Measurements from ENCODE around the gene PLCB4. TPM values are rescaled to one million over a fixed set of nuclear protein-coding genes. Genes with fewer than 3 reads are reported as not detected.

PLCB4 gene
- total RNA-seq, 1 experiment from 2014 or later, result 10.1 TPM

DNA sequence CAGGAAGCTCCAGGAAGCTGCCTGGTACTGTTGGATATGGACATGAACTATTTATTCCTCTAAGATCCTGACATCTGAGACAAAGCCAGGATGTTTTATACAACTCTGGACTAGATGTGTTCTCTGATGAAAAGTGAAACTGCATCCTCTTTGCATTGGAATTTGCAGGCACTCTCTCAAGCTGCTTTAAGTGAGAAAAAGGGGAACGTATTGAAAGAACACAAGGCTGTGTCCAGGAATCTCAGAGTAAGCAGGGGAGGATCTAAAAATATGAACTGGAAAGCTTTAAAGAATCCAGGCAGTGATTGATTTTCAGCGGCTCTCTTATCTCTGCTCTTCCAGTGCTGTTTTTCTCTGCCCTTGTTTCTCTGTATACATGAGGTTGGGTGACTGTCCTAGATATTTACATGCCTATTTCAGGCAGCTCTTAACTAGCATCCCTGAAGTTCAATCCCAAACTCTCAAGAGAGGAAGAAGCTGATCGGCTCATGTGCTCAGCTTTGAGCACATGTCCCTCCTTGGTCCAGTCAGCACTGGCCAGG is 193.8 kb downstream of the PLCB4 start:
- H3K27me3 Mint-ChIP-seq (ENCODE audit: low read depth), result no peaks in the 10 kb centered on the region
- Histone ChIP-seq H4K5ac (ENCODE audit: insufficient read length, low read depth, low read length) (no peak overlapping the region), H2AK5ac (ENCODE audit: insufficient read length, low read length) (no peak overlapping the region), H3K23me2 (ENCODE audit: insufficient read length, low read depth, low read length, poor library complexity, severe bottlenecking) (no peaks in the 10 kb centered on the region), H3K18ac (ENCODE audit: insufficient read length, low read depth, low read length) (no peak overlapping the region), H4K20me1 (ENCODE audit: control insufficient read depth, insufficient read depth, insufficient read length) (no peaks in the 10 kb centered on the region), H3K79me1 (ENCODE audit: insufficient read depth, low read depth, low read length, poor library complexity, severe bottlenecking) (no peaks in the 10 kb centered on the region), H3K27ac (ENCODE audit: insufficient read length, low read depth, low read length) (no peak overlapping the region), H3K9me3 (ENCODE audit: control insufficient read depth, low read depth, low read length) (no peaks in the 10 kb centered on the region), H2BK120ac (ENCODE audit: low read depth, low read length, poor library complexity, severe bottlenecking) (no peak overlapping the region), H3K56ac (ENCODE audit: insufficient read length, low read depth, low read length) (no peak overlapping the region), H2AFZ (ENCODE audit: low read length) (no peak overlapping the region), H3K9ac (ENCODE audit: extremely low read depth, insufficient read length, low read length) (no peak overlapping the region), H4K8ac (replicated peaks; ENCODE audit: insufficient read length, low read depth, low read length) (no peak overlapping the region), H2BK15ac (ENCODE audit: low read depth, low read length) (no peak overlapping the region), H3K27me3 (ENCODE audit: insufficient read depth, low read length) (no peaks in the 10 kb centered on the region), H2BK12ac (ENCODE audit: insufficient read length, low read depth, low read length) (no peak overlapping the region), H3K14ac (ENCODE audit: insufficient read depth, low read length) (no peak overlapping the region), H3K4ac (ENCODE audit: low read depth, low read length) (no peak overlapping the region), H2BK20ac (ENCODE audit: low read depth, low read length, poor library complexity, severe bottlenecking) (no peak overlapping the region), H2BK5ac (ENCODE audit: insufficient read length, low read length) (no peak overlapping the region), H3K79me2 (ENCODE audit: insufficient read depth, low read length) (no peaks in the 10 kb centered on the region), H3K23ac (ENCODE audit: insufficient read length, low read depth, low read length) (no peak overlapping the region), H3T11ph (ENCODE audit: low read length) (no peak overlapping the region), H4K91ac (ENCODE audit: insufficient read length, low read depth, low read length) (no peak overlapping the region), H3K4me2 (ENCODE audit: insufficient read depth, insufficient read length, low read length) (no peak overlapping the region), H3K4me1 (ENCODE audit: insufficient read depth, low read length) (no peaks in the 10 kb centered on the region)
- WGBS (ENCODE audit: extremely low coverage, insufficient read length, low lambda C conversion rate), result no CpG with 5 or more reads among the region's 3 CpGs
- H3K4me1 Mint-ChIP-seq, result peaks cover 6 to 8% of the 10 kb centered on the region in 2 experiments; a peak in 2 of 4 replicates
- H3K4me3 Mint-ChIP-seq, result no peak overlapping the region
- no peak for DNase-seq
- H3K36me3 Mint-ChIP-seq (ENCODE audit: insufficient read depth in 1 of 3, low read depth in 3 of 3), result no peaks in the 10 kb centered on the region
- TF ChIP-seq, protein P1, sequence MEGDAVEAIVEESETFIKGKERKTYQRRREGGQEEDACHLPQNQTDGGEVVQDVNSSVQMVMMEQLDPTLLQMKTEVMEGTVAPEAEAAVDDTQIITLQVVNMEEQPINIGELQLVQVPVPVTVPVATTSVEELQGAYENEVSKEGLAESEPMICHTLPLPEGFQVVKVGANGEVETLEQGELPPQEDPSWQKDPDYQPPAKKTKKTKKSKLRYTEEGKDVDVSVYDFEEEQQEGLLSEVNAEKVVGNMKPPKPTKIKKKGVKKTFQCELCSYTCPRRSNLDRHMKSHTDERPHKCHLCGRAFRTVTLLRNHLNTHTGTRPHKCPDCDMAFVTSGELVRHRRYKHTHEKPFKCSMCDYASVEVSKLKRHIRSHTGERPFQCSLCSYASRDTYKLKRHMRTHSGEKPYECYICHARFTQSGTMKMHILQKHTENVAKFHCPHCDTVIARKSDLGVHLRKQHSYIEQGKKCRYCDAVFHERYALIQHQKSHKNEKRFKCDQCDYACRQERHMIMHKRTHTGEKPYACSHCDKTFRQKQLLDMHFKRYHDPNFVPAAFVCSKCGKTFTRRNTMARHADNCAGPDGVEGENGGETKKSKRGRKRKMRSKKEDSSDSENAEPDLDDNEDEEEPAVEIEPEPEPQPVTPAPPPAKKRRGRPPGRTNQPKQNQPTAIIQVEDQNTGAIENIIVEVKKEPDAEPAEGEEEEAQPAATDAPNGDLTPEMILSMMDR (conservative IDR thresholded peaks at IDR 0.05), result no peak
- H3K9me3 Mint-ChIP-seq, result no peaks in the 10 kb centered on the region
- no peak overlapping the region for H3K27ac Mint-ChIP-seq
